H9 (cell line): ENCODE measurements around the gene INPP5A. TPM values are rescaled to one million over a fixed set of nuclear protein-coding genes. Genes with fewer than 3 reads are reported as not detected.

ENCODE experiments used
- DNase-seq: peaks from one replicate; pipeline ENCODE4 v3.0.0-alpha.2; 2017
- H2AFZ ChIP-seq: one replicate; pipeline ENCODE4 v1.6.1; 2013; ENCODE audit warnings: mild to moderate bottlenecking, low read length, control low read depth, moderate library complexity
- H2AK5ac ChIP-seq: 2 replicates; pipeline ENCODE4 v1.6.1; 2013; ENCODE audit warnings: low read length, control low read depth, mixed read lengths; ENCODE audit not compliant: insufficient read length
- H2BK120ac ChIP-seq: one replicate; pipeline ENCODE4 v1.6.1; 2013; ENCODE audit warnings: low read depth, mild to moderate bottlenecking, low read length, control low read depth, inconsistent platforms; ENCODE audit not compliant: poor library complexity, severe bottlenecking
- H2BK12ac ChIP-seq: 2 replicates; pipeline ENCODE4 v1.6.1; 2013; ENCODE audit warnings: low read length, control low read depth, mixed read lengths, low read depth; ENCODE audit not compliant: insufficient read length
- H2BK15ac ChIP-seq: 2 replicates; pipeline ENCODE4 v1.6.1; 2013; ENCODE audit warnings: low read depth, low read length, control low read depth
- H2BK20ac ChIP-seq: one replicate; pipeline ENCODE4 v1.6.1; 2013; ENCODE audit warnings: low read depth, mild to moderate bottlenecking, low read length, control low read depth, inconsistent platforms; ENCODE audit not compliant: poor library complexity, severe bottlenecking
- H2BK5ac ChIP-seq: 2 replicates; pipeline ENCODE4 v1.6.1; 2013; ENCODE audit warnings: low read length, control low read depth, mixed read lengths; ENCODE audit not compliant: insufficient read length
- H3K14ac ChIP-seq: 2 replicates; pipeline ENCODE4 v1.6.1; 2013; ENCODE audit warnings: low read length, control low read depth; ENCODE audit not compliant: insufficient read depth
- H3K18ac ChIP-seq: 2 replicates; pipeline ENCODE4 v1.6.1; 2013; ENCODE audit warnings: low read depth, mild to moderate bottlenecking, mixed read lengths, low read length, control low read depth; ENCODE audit not compliant: insufficient read length
- H3K23ac ChIP-seq: 2 replicates; pipeline ENCODE4 v1.6.1; 2013; ENCODE audit warnings: low read length, control low read depth, mixed read lengths, low read depth; ENCODE audit not compliant: insufficient read length
- H3K23me2 ChIP-seq: 2 replicates; pipeline ENCODE4 v1.6.1; 2013; ENCODE audit warnings: low read depth, mild to moderate bottlenecking, mixed read lengths, low read length, control low read depth; ENCODE audit not compliant: insufficient read length, poor library complexity, severe bottlenecking
- H3K27ac ChIP-seq: 2 replicates; pipeline ENCODE4 v1.5.1; 2013; ENCODE audit warnings: low read length, control low read depth, mixed read lengths, low read depth; ENCODE audit not compliant: insufficient read length
- H3K27me3 ChIP-seq: 2 replicates; pipeline ENCODE4 v1.6.1; 2013; ENCODE audit warnings: low read length, control low read depth, inconsistent platforms; ENCODE audit not compliant: insufficient read depth
- H3K4ac ChIP-seq: 2 replicates; pipeline ENCODE4 v1.6.1; 2013; ENCODE audit warnings: low read depth, mild to moderate bottlenecking, control low read depth, inconsistent platforms, low read length, moderate library complexity
- H3K4me1 ChIP-seq: 2 replicates; pipeline ENCODE4 v1.6.1; 2013; ENCODE audit warnings: low read length, control low read depth, inconsistent platforms; ENCODE audit not compliant: insufficient read depth
- H3K4me2 ChIP-seq: 2 replicates; pipeline ENCODE4 v1.6.1; 2013; ENCODE audit warnings: low read length, control low read depth, mixed read lengths; ENCODE audit not compliant: insufficient read length, insufficient read depth
- H3K56ac ChIP-seq: 2 replicates; pipeline ENCODE4 v1.6.1; 2013; ENCODE audit warnings: low read depth, mild to moderate bottlenecking, mixed read lengths, low read length, control low read depth; ENCODE audit not compliant: insufficient read length
- H3K79me1 ChIP-seq: 2 replicates; pipeline ENCODE4 v1.6.1; 2013; ENCODE audit warnings: low read depth, mild to moderate bottlenecking, moderate library complexity, low read length, control low read depth, inconsistent platforms; ENCODE audit not compliant: insufficient read depth, poor library complexity, severe bottlenecking
- H3K79me2 ChIP-seq: 2 replicates; pipeline ENCODE4 v1.6.1; 2013; ENCODE audit warnings: low read length, control low read depth, inconsistent platforms; ENCODE audit not compliant: insufficient read depth
- H3K9ac ChIP-seq: 2 replicates; pipeline ENCODE4 v1.6.1; 2013; ENCODE audit warnings: low read length, control low read depth, mixed read lengths; ENCODE audit not compliant: insufficient read length; ENCODE audit errors: extremely low read depth
- H3K9me3 ChIP-seq: one replicate; pipeline ENCODE4 v1.6.1; 2013; ENCODE audit warnings: low read depth, low read length, inconsistent platforms; ENCODE audit not compliant: control insufficient read depth
- H3T11ph ChIP-seq: one replicate; pipeline ENCODE4 v1.6.1; 2013; ENCODE audit warnings: mild to moderate bottlenecking, low read length, control low read depth, inconsistent platforms
- H4K20me1 ChIP-seq: one replicate; pipeline ENCODE4 v1.6.1; 2013; ENCODE audit not compliant: control insufficient read depth, insufficient read length, insufficient read depth
- H4K5ac ChIP-seq: 2 replicates; pipeline ENCODE4 v1.6.1; 2013; ENCODE audit warnings: low read depth, mild to moderate bottlenecking, mixed read lengths, low read length, control low read depth; ENCODE audit not compliant: insufficient read length
- H4K8ac ChIP-seq: replicated peaks from 2 replicates; pipeline ENCODE4 v1.6.1; 2013; ENCODE audit warnings: low read length, control low read depth, mixed read lengths, low read depth; ENCODE audit not compliant: insufficient read length
- H4K91ac ChIP-seq: 2 replicates; pipeline ENCODE4 v1.6.1; 2013; ENCODE audit warnings: low read depth, mild to moderate bottlenecking, moderate library complexity, mixed read lengths, low read length, control low read depth; ENCODE audit not compliant: insufficient read length
- H3K27ac Mint-ChIP-seq, 3 experiments: 2 replicates in 2 of 3; 3 replicates in 1 of 3; pipeline ENCODE4 v1.8.0; 2020 to 2021; ENCODE audit warnings: mixed read lengths in 3 of 3, mild to moderate bottlenecking in 1 of 3, moderate library complexity in 1 of 3
- H3K27me3 Mint-ChIP-seq: 2 replicates; pipeline ENCODE4 v1.8.0; 2021; ENCODE audit warnings: low read depth, mild to moderate bottlenecking, moderate library complexity, mixed read lengths
- H3K36me3 Mint-ChIP-seq, 3 experiments: 2 replicates in 2 of 3; 3 replicates in 1 of 3; pipeline ENCODE4 v1.8.0; 2020 to 2021; ENCODE audit warnings: low read depth in 3 of 3, mixed read lengths in 3 of 3; ENCODE audit not compliant: insufficient read depth in 1 of 3
- H3K4me1 Mint-ChIP-seq, 2 experiments: 2 replicates each; pipeline ENCODE4 v1.8.0; 2020; ENCODE audit warnings: mixed read lengths in 2 of 2
- H3K4me3 Mint-ChIP-seq, 2 experiments: 2 replicates in 1 of 2; 3 replicates in 1 of 2; pipeline ENCODE4 v1.8.0; 2020 to 2021; ENCODE audit warnings: mild to moderate bottlenecking in 2 of 2, mixed read lengths in 2 of 2, moderate library complexity in 1 of 2
- H3K9me3 Mint-ChIP-seq, 2 experiments: 2 replicates in 1 of 2; 3 replicates in 1 of 2; pipeline ENCODE4 v1.8.0; 2020; ENCODE audit warnings: mild to moderate bottlenecking in 2 of 2, mixed read lengths in 2 of 2, moderate library complexity in 1 of 2
- WGBS: extraction: QIAGEN DNeasy Blood & Tissue Kit; methylation state at CpG from one replicate; pipeline ENCODE4 v1.1.7; 2013; ENCODE audit warnings: missing lambda C conversion rate, low lambda C conversion rate, mixed read lengths; ENCODE audit not compliant: insufficient read length; ENCODE audit errors: extremely low coverage; 5-methylcytosine and 5-hydroxymethylcytosine counted together
- total RNA-seq: library from RNA; stranded (reverse); gene quantifications from 2 replicates; pipeline ENCODE4 v1.2.1, GENCODE V29; 2021
- TF ChIP-seq, protein P1 (sequence below): fragments of 200-600 bp; sonication (generic); conservative IDR thresholded peaks from 3 replicates; pipeline ENCODE4 v1.8.0; 2021; ENCODE audit warnings: antibody characterized with exemption, mild to moderate bottlenecking

INPP5A gene
- total RNA-seq, 1 experiment from 2014 or later: 17.7 TPM

DNA sequence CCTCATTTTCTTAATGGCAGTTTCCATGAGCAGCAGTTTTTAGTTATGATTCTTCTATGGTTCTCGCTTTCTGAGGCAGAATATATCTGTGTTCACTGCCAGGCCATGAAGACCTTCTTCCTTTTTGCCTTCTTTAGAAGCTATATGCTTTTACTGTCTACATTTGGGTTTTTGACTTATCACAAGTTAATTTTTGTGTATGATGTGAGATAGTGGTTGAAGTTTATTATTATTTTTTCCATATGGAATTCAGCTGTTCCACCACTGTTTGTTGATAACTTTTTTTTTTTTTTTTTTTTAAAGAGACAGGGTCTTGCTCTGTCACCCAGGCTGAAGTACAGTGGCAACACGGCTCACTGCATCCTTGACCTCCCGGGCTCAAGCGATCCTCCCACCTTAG is 44.5 kb downstream of the INPP5A start:
- no peak overlapping the region for H4K8ac ChIP-seq
- H2BK20ac ChIP-seq: no peak overlapping the region
- no peak overlapping the region for H3K14ac ChIP-seq
- H3K9me3 ChIP-seq: no peaks in the 10 kb centered on the region
- no peak overlapping the region for H3K4me2 ChIP-seq
- H3K27me3 ChIP-seq: no peaks in the 10 kb centered on the region
- no peak overlapping the region for H3K18ac ChIP-seq
- H3K27ac ChIP-seq: no peak overlapping the region
- no peak overlapping the region for H3T11ph ChIP-seq
- no peaks in the 10 kb centered on the region; the same call in 1 of the 2 replicates for H3K27me3 Mint-ChIP-seq
- no peak overlapping the region for H2BK120ac ChIP-seq
- no peak overlapping the region for H2BK12ac ChIP-seq
- peaks cover 0 to 4% (median 0%) of the 10 kb centered on the region in 3 experiments; a peak in 1 of 7 replicates for H3K36me3 Mint-ChIP-seq
- no peak overlapping the region for H3K4me3 Mint-ChIP-seq
- no peak overlapping the region for H3K9ac ChIP-seq
- H3K79me2 ChIP-seq: 0 out of 2 replicates have a peak, but pooled peaks cover 1% of the 10 kb centered on the region
- H3K23ac ChIP-seq: no peak overlapping the region
- H2AFZ ChIP-seq: no peak overlapping the region
- no peak overlapping the region for H3K27ac Mint-ChIP-seq
- no peak overlapping the region for H4K5ac ChIP-seq
- TF ChIP-seq, protein P1, sequence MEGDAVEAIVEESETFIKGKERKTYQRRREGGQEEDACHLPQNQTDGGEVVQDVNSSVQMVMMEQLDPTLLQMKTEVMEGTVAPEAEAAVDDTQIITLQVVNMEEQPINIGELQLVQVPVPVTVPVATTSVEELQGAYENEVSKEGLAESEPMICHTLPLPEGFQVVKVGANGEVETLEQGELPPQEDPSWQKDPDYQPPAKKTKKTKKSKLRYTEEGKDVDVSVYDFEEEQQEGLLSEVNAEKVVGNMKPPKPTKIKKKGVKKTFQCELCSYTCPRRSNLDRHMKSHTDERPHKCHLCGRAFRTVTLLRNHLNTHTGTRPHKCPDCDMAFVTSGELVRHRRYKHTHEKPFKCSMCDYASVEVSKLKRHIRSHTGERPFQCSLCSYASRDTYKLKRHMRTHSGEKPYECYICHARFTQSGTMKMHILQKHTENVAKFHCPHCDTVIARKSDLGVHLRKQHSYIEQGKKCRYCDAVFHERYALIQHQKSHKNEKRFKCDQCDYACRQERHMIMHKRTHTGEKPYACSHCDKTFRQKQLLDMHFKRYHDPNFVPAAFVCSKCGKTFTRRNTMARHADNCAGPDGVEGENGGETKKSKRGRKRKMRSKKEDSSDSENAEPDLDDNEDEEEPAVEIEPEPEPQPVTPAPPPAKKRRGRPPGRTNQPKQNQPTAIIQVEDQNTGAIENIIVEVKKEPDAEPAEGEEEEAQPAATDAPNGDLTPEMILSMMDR: no peak
- H2AK5ac ChIP-seq: no peak overlapping the region
- H3K4me1 Mint-ChIP-seq: peaks cover 7 to 13% of the 10 kb centered on the region in 2 experiments; a peak in 3 of 4 replicates
- H4K20me1 ChIP-seq: no peaks in the 10 kb centered on the region
- no peak overlapping the region for H2BK5ac ChIP-seq
- no peak overlapping the region for H3K56ac ChIP-seq
- H3K4ac ChIP-seq: no peak overlapping the region
- no peak for DNase-seq
- H3K4me1 ChIP-seq: no peaks in the 10 kb centered on the region
- H4K91ac ChIP-seq: no peak overlapping the region
- no CpG with 5 or more reads among the region's 4 CpGs for WGBS
- no peaks in the 10 kb centered on the region for H3K79me1 ChIP-seq
- no peak overlapping the region for H2BK15ac ChIP-seq
- H3K23me2 ChIP-seq: no peaks in the 10 kb centered on the region
- no peaks in the 10 kb centered on the region for H3K9me3 Mint-ChIP-seq
